Lung (tissue), 12 donors: Measurements from ENCODE around the gene RFX8. TPM values are rescaled to one million over a fixed set of nuclear protein-coding genes. Genes with fewer than 3 reads are reported as not detected.

Source experiments
- ATAC-seq: fragments of 200-7000 bp; cut with Tn5 transposase; one replicate; pipeline ENCODE4 v1.9.1; 2020; ENCODE audit warnings: moderate number of reproducible peaks; ENCODE audit not compliant: insufficient read depth, low FRiP score
- DNase-seq, 3 donors: peaks; one replicate each; pipeline ENCODE4 v3.0.0-alpha.2; 2013 to 2017
- H3K27ac ChIP-seq, 2 donors: one replicate each; pipeline ENCODE4 v1.5.1; 2013; ENCODE audit warnings: mild to moderate bottlenecking in 2 of 2, moderate library complexity in 2 of 2, control low read depth in 1 of 2, inconsistent platforms in 1 of 2, low read depth in 1 of 2, low read length in 1 of 2
- H3K27me3 ChIP-seq, 3 donors: one replicate each; pipeline ENCODE4 v1.5.1; 2013; ENCODE audit warnings: low read length in 2 of 3; ENCODE audit not compliant: control insufficient read depth in 3 of 3, insufficient read depth in 3 of 3
- H3K36me3 ChIP-seq, 4 donors: one replicate each; pipeline ENCODE4 v1.5.1; 2013; ENCODE audit warnings: low read length in 4 of 4, mild to moderate bottlenecking in 1 of 4, moderate library complexity in 1 of 4; ENCODE audit not compliant: control insufficient read depth in 4 of 4, insufficient read depth in 4 of 4
- H3K4me1 ChIP-seq, 5 donors: one replicate each; pipeline ENCODE4 v1.5.1; 2013; ENCODE audit warnings: low read length in 5 of 5, mild to moderate bottlenecking in 2 of 5, moderate library complexity in 1 of 5; ENCODE audit not compliant: control insufficient read depth in 5 of 5, insufficient read depth in 5 of 5
- H3K4me3 ChIP-seq: one replicate; pipeline ENCODE4 v1.5.1; 2013; ENCODE audit warnings: mild to moderate bottlenecking, control low read depth, moderate library complexity
- H3K9ac ChIP-seq, 2 donors: one replicate each; pipeline ENCODE4 v1.5.1; 2013; ENCODE audit warnings: low read length in 2 of 2, control low read depth in 1 of 2; ENCODE audit not compliant: insufficient read depth in 1 of 2
- H3K9me3 ChIP-seq, 4 donors: one replicate each; pipeline ENCODE4 v1.5.1; 2013; ENCODE audit warnings: low read length in 3 of 4, mild to moderate bottlenecking in 1 of 4, moderate library complexity in 1 of 4; ENCODE audit not compliant: control insufficient read depth in 4 of 4, insufficient read depth in 3 of 4
- WGBS, 2 donors: extraction: QIAGEN DNeasy Blood & Tissue Kit; methylation state at CpG; one replicate each; pipeline ENCODE4 v1.1.7; 2013; 5-methylcytosine and 5-hydroxymethylcytosine counted together
- polyA plus RNA-seq, 2 donors: library from polyadenylated mRNA; stranded (reverse); fragments of 200-250 nt; gene quantifications; one replicate each; pipeline ENCODE4 v1.2.1, GENCODE V29; 2013
- total RNA-seq, 2 donors: library from RNA; depleted of rRNA in 1 of 2; stranded (reverse); fragments of >200 nt in 1 of 2; gene quantifications; one replicate each; pipeline ENCODE4 v1.2.1, GENCODE V29; 2014 to 2021
- TF ChIP-seq, protein P1 (sequence below): IDR thresholded peaks from 2 replicates; pipeline ENCODE4 v1.5.1; 2012; ENCODE audit warnings: mild to moderate bottlenecking; ENCODE audit errors: control extremely low read depth, extremely low read depth
- donor health status: control.
- donor health status: control.
- donor health status: Bipolar disorder and iron deficiency.
- donor health status: healthy.
- donor health status: DM: yes; HTN: yes; CAD: no.

Gene RFX8
- total and polyA plus RNA-seq, 4 donors: 0.11 to 0.88 (median 0.36) TPM

- Histone ChIP-seq H3K4me3 (no peak overlapping the region), H3K36me3 (no peaks in the 10 kb centered on the region), H3K4me1 (no peaks in the 10 kb centered on the region), H3K27me3 (no peaks in the 10 kb centered on the region), H3K27ac (no peak overlapping the region), H3K9ac (no peak overlapping the region), H3K9me3 (peaks cover 0 to 2% (median 0%) of the 10 kb centered on the region in 4 donors)
- no peak for DNase-seq
- TF ChIP-seq, protein P1, sequence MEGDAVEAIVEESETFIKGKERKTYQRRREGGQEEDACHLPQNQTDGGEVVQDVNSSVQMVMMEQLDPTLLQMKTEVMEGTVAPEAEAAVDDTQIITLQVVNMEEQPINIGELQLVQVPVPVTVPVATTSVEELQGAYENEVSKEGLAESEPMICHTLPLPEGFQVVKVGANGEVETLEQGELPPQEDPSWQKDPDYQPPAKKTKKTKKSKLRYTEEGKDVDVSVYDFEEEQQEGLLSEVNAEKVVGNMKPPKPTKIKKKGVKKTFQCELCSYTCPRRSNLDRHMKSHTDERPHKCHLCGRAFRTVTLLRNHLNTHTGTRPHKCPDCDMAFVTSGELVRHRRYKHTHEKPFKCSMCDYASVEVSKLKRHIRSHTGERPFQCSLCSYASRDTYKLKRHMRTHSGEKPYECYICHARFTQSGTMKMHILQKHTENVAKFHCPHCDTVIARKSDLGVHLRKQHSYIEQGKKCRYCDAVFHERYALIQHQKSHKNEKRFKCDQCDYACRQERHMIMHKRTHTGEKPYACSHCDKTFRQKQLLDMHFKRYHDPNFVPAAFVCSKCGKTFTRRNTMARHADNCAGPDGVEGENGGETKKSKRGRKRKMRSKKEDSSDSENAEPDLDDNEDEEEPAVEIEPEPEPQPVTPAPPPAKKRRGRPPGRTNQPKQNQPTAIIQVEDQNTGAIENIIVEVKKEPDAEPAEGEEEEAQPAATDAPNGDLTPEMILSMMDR: no peak
- 86 to 90% methylated on average over 9 of the region's 9 CpGs for WGBS, 2 donors
- ATAC-seq: no peak
Observed at GRCh38 chr2:101412092-101412694, 62.7 kb downstream of the RFX8 start.

- Histone ChIP-seq H3K9ac (no peak overlapping the region), H3K27me3 (peaks cover 0 to 3% (median 0%) of the 10 kb centered on the region in 3 donors), H3K4me3 (no peak overlapping the region), H3K9me3 (peaks cover 0 to 1% (median 0%) of the 10 kb centered on the region in 4 donors), H3K27ac (no peak overlapping the region), H3K36me3 (no peaks in the 10 kb centered on the region), H3K4me1 (no peaks in the 10 kb centered on the region)
- 82 to 89% methylated on average over 5 of the region's 5 CpGs for WGBS, 2 donors
- TF ChIP-seq, protein P1: no peak
- DNase-seq (no peak), ATAC-seq (no peak)
Observed at GRCh38 chr2:101410746-101411145, 64.2 kb downstream of the RFX8 start.

DNA sequence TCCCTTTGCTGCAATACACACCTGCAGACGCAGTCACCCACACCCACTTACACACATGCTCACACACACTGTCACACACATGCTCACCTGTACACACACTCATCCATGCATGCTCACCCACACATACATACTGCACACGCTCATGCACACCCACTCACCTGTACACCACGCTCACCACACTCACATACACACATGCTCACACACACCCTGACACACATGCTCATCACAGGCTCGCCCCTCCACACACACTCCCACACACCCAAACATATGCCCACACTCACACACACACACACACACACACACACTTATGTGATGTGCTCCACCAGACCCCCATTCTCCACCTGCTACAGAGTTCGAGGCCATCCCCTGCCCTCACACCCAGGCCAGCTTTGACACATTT lies 64.8 kb downstream of the RFX8 start:
- H3K27ac ChIP-seq: no peak overlapping the region
- WGBS, 2 donors: 91 to 95% methylated on average over 5 of the region's 5 CpGs
- H3K27me3 ChIP-seq: peaks cover 0 to 3% (median 0%) of the 10 kb centered on the region in 3 donors
- TF ChIP-seq, protein P1: no peak
- H3K4me1 ChIP-seq: no peaks in the 10 kb centered on the region
- H3K9me3 ChIP-seq: no peaks in the 10 kb centered on the region
- no peaks in the 10 kb centered on the region for H3K36me3 ChIP-seq
- no peak overlapping the region for H3K9ac ChIP-seq
- ATAC-seq: no peak
- H3K4me3 ChIP-seq: no peak overlapping the region
- DNase-seq: no peak

- no peak for DNase-seq
- H3K27ac ChIP-seq: no peak overlapping the region
- no peaks in the 10 kb centered on the region for H3K4me1 ChIP-seq
- H3K4me3 ChIP-seq: no peak overlapping the region
- TF ChIP-seq, protein P1: no peak
- no peaks in the 10 kb centered on the region for H3K36me3 ChIP-seq
- no peak overlapping the region for H3K9ac ChIP-seq
- no peaks in the 10 kb centered on the region for H3K9me3 ChIP-seq
- H3K27me3 ChIP-seq: peaks cover 0 to 3% (median 0%) of the 10 kb centered on the region in 3 donors
- 92 to 93% methylated on average over 5 of the region's 5 CpGs for WGBS, 2 donors
- no peak for ATAC-seq
Observed at GRCh38 chr2:101409699-101410098, 65.2 kb downstream of the RFX8 start.
